ENCODE results near the gene GRHPR.

GRCh38 chr9:37374892-37375291, 47.6 kb upstream of the GRHPR start:
- TF ChIP-seq GATA2 (IDR thresholded peaks at IDR 0.05; ENCODE audit: low read depth, low read length) (no peak), GATA3 (IDR thresholded peaks at IDR 0.05; ENCODE audit: low read depth, low read length) (no peak)
